GM04503 (cell line): ENCODE measurements around the gene MPND.
"Not testable (repeated sequence)": the region's sequence is repeated elsewhere in the genome, so short reads cannot be mapped to it uniquely, and the experiment has no call there.

Source experiments
- DNase-seq: peaks from one replicate; pipeline ENCODE4 v3.0.0-alpha.2; 2012; ENCODE audit warnings: low read depth

Gene MPND

GRCh38 chr19:4319067-4319718, 24.2 kb upstream of the MPND start:
- DNase-seq, result no peak

GRCh38 chr19:4320419-4320818, 22.9 kb upstream of the MPND start:
- no peak for DNase-seq

GRCh38 chr19:4322942-4323665, 20.3 kb upstream of the MPND start:
- DNase-seq, result no peak

GRCh38 chr19:4323692-4324091, 19.7 kb upstream of the MPND start:
- no peak for DNase-seq

GRCh38 chr19:4324228-4324627, 19.1 kb upstream of the MPND start:
- no peak for DNase-seq

- DNase-seq, result no peak
Observed at GRCh38 chr19:4326215-4326836, 17.0 kb upstream of the MPND start.

GRCh38 chr19:4326837-4327251, 16.5 kb upstream of the MPND start:
- no peak for DNase-seq

GRCh38 chr19:4327252-4327876, 16.0 kb upstream of the MPND start:
- DNase-seq, result no peak

GRCh38 chr19:4327877-4328242, 15.5 kb upstream of the MPND start:
- DNase-seq, result no peak

GRCh38 chr19:4328243-4328990, 14.9 kb upstream of the MPND start:
- DNase-seq, result no peak

- not testable (repeated sequence) for DNase-seq
Observed at GRCh38 chr19:4328991-4329681, 14.2 kb upstream of the MPND start.

GRCh38 chr19:4329858-4330257, 13.5 kb upstream of the MPND start:
- no peak for DNase-seq

- no peak for DNase-seq
Observed at GRCh38 chr19:4334929-4335570, 8.3 kb upstream of the MPND start.

GRCh38 chr19:4337906-4338440, 5.4 kb upstream of the MPND start:
- no peak for DNase-seq

- DNase-seq, result no peak
Observed at GRCh38 chr19:4338441-4339355, 4.7 kb upstream of the MPND start, which contains the start of gene STAP2. TSS of gene STAP2 (minus strand) at chr19:4338827. CDS start at chr19:4338753, 74 bp downstream.

GRCh38 chr19:4342314-4342614, 1.1 kb upstream of the MPND start:
- no peak for DNase-seq

- peak; percentile 100 for DNase-seq
Observed at GRCh38 chr19:4342615-4343369, 570 bp upstream of the MPND start.

- DNase-seq, result no peak
Observed at GRCh38 chr19:4345342-4346019, 2.1 kb downstream of the MPND start.

- no peak for DNase-seq
Observed at GRCh38 chr19:4346020-4346383, 2.6 kb downstream of the MPND start.
